Stimulated activated CD8-positive, alpha-beta memory T cell treated with anti-CD3 and anti-CD28 coated beads, Interleukin-12 subunit alpha, Interleukin-12 subunit beta, amount 100 ng/mL, for 4 hours (primary cell): Measurements from ENCODE around the gene HSPA6.
"Not testable (repeated sequence)": the region's sequence is repeated elsewhere in the genome, so short reads cannot be mapped to it uniquely, and the experiment has no call there.

Source experiments
- DNase-seq: peaks from one replicate; pipeline ENCODE4 v3.0.0-alpha.2; 2020; ENCODE audit warnings: low read depth

The HSPA6 gene

GRCh38 chr1:161560960-161561715, 36.8 kb downstream of the HSPA6 start:
- not testable (repeated sequence) for DNase-seq

- DNase-seq = not testable (repeated sequence)
Observed at GRCh38 chr1:161562441-161562840, 38.1 kb downstream of the HSPA6 start.

GRCh38 chr1:161563522-161563921, 39.2 kb downstream of the HSPA6 start:
- DNase-seq = not testable (repeated sequence)

GRCh38 chr1:161566602-161566960, 42.2 kb downstream of the HSPA6 start:
- DNase-seq = not testable (repeated sequence)

- DNase-seq = not testable (repeated sequence)
Observed at GRCh38 chr1:161571703-161572102, 47.4 kb downstream of the HSPA6 start.
